Ecto neural progenitor cell (in vitro differentiated cells): Measurements from ENCODE around the gene FMN1.
"Not testable (repeated sequence)": the region's sequence is repeated elsewhere in the genome, so short reads cannot be mapped to it uniquely, and the experiment has no call there.

Experiments used
- DNase-seq: peaks from one replicate; pipeline ENCODE4 v3.0.0-alpha.2; 2018; ENCODE audit warnings: low spot score

Gene FMN1

GRCh38 chr15:32966512-32966911 is 228.0 kb downstream of the FMN1 start:
- DNase-seq: no peak

GRCh38 chr15:32965897-32966296 is 228.6 kb downstream of the FMN1 start:
- DNase-seq: no peak

GRCh38 chr15:32959077-32959476 is 235.4 kb downstream of the FMN1 start:
- no peak for DNase-seq

GRCh38 chr15:32957219-32957618 is 237.3 kb downstream of the FMN1 start:
- DNase-seq: no peak

GRCh38 chr15:32956711-32957110 is 237.8 kb downstream of the FMN1 start:
- no peak for DNase-seq

GRCh38 chr15:32956006-32956405 is 238.5 kb downstream of the FMN1 start:
- DNase-seq: no peak

- DNase-seq: no peak
Observed at GRCh38 chr15:32953533-32953910, 241.0 kb downstream of the FMN1 start.

GRCh38 chr15:32952901-32953532 is 241.5 kb downstream of the FMN1 start:
- DNase-seq: no peak

GRCh38 chr15:32951736-32952464 is 242.6 kb downstream of the FMN1 start:
- no peak for DNase-seq

GRCh38 chr15:32950051-32950450 is 244.5 kb downstream of the FMN1 start:
- DNase-seq: not testable (repeated sequence)

GRCh38 chr15:32946210-32946609 is 248.3 kb downstream of the FMN1 start:
- DNase-seq: no peak

- no peak for DNase-seq
Observed at GRCh38 chr15:32944431-32944830, 250.1 kb downstream of the FMN1 start.

GRCh38 chr15:32943711-32944110 is 250.8 kb downstream of the FMN1 start:
- no peak for DNase-seq

- no peak for DNase-seq
Observed at GRCh38 chr15:32942401-32942841, 252.1 kb downstream of the FMN1 start.

- DNase-seq: no peak
Observed at GRCh38 chr15:32941823-32942222, 252.7 kb downstream of the FMN1 start.

- DNase-seq: no peak
Observed at GRCh38 chr15:32936976-32937375, 257.5 kb downstream of the FMN1 start.

GRCh38 chr15:32936283-32936918 is 258.1 kb downstream of the FMN1 start:
- DNase-seq: no peak

GRCh38 chr15:32935139-32935538 is 259.4 kb downstream of the FMN1 start:
- no peak for DNase-seq

- DNase-seq: no peak
Observed at GRCh38 chr15:32933236-32933635, 261.3 kb downstream of the FMN1 start.

- no peak for DNase-seq
Observed at GRCh38 chr15:32928876-32929275, 265.6 kb downstream of the FMN1 start.

GRCh38 chr15:32927124-32927523 is 267.4 kb downstream of the FMN1 start:
- DNase-seq: no peak

- DNase-seq: no peak
Observed at GRCh38 chr15:32923176-32923575, 271.3 kb downstream of the FMN1 start.

- DNase-seq: no peak
Observed at GRCh38 chr15:32922541-32922940, 272.0 kb downstream of the FMN1 start.
